Hematopoietic multipotent progenitor cell treated with erythropoietin and hydrocortisone succinate and interleukin-3 and kit ligand, for 8 days (in vitro differentiated cells): ENCODE measurements around the gene FBXO3.
"Not testable (repeated sequence)": the region's sequence is repeated elsewhere in the genome, so short reads cannot be mapped to it uniquely, and the experiment has no call there.

Source experiments
- DNase-seq: peaks from one replicate; pipeline ENCODE4 v3.0.0-alpha.2; 2015

The FBXO3 gene

DNA sequence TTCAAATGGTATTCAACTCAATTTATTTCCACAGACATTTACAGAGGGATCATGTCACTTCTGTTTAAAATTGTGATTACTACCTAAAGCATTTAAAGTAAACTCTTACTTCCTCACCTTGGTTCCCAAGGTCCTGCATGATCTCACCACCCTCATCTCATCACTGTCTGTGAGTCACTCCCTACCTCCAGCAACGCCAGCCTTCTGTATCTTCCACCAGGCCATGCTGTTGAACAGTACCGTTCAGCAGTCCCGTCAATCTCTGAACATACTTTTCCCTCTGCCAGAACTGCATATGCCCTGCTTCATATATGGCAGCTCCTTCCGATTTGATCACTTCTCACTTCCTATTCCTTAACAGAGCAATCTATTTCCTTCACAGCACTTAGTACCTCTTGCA lies 2.0 kb downstream of the FBXO3 start:
- DNase-seq: no peak

DNA sequence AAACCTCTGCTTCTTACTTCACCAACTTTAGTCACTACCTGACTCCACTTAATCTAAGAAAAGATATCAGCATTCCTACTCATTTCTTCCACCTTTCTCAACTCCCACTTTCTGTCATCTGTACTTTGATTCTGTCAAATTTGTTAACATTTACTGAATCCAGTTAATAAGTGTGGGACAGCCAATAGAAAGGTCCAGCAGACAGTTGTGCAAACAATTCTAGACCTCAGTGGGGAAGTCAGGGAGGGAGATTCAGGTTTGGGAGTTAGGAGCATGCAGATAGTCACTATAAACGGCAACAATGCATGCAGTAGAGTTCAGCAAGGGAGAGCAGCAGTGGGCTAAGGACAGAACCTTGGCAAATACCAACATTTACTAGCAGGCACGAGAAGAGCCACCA lies 4.1 kb downstream of the FBXO3 start:
- DNase-seq: no peak

DNA sequence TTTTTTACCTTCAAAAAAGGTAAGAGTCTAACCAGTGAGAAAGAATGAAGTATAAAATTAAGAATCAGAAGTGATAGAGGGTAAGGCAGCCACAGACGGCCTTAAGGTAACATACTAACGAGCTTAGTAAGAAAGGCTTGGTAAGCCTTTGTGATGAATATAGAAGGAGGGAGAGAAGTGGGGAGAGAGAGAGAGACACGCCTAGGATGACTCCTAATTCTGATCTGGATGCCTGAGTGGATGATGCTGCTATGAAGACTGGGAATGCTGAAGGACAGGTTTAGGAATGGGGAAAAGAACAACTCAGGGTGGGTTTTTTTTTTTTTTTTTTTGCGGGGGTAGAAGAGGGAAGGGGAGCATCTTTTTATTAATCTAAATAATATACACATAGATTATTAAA lies 4.8 kb downstream of the FBXO3 start:
- DNase-seq: no peak

DNA sequence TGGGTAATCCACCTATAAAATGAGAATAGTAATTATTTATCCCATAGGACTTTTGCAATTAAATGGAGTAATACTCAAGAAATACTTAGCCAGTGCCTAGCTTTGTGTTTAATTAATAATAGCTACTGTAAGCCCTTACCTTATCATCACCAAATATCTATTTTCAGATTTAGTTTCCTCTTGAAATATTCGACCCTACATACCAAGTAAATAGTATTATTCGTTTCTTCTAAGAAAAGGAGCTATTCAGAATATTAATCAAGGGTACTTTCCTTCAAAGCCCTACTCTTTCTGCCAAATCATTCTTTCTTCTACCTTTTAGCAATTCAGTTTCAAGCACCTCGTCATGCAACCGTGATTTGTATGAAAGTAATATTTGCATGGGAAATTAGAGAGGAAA lies 6.7 kb downstream of the FBXO3 start:
- DNase-seq: no peak

DNA sequence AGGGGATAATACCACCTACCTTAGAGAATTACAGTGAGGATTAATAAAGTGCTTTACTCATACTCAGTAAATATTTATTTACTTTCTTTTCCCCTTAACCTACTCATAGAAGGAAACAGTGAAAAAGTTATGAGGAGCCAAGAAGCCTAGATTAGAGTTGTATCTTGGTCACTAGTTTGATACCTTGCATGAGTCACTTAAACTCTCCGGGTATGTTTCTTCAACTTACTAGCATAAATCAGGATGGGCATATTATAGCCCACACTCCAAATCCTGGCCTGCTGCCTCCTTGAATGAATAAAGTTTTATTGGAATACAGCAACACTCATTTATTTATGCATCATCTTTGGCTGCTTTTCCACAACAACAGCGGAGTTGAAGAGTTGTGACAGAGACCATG lies 8.2 kb downstream of the FBXO3 start:
- no peak for DNase-seq

DNA sequence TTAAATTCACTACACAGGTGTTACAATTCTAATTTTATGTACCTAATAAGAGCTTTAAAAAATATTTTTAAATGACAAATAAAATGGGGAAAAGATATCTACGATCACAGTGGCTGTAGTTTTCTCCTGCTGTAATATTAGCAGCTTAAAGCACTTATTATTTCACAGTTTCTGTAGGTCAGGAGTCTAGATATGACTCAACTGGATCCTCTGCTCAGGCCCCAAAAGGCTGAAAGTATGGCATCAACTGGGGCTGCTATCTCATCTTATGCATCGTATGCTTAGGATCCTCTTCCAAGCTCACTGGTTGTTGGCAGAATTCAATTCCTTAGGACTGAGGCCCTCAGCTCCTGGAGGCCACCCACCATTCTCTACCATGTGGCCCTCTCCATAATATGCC lies 12.8 kb downstream of the FBXO3 start:
- DNase-seq: no peak

DNA sequence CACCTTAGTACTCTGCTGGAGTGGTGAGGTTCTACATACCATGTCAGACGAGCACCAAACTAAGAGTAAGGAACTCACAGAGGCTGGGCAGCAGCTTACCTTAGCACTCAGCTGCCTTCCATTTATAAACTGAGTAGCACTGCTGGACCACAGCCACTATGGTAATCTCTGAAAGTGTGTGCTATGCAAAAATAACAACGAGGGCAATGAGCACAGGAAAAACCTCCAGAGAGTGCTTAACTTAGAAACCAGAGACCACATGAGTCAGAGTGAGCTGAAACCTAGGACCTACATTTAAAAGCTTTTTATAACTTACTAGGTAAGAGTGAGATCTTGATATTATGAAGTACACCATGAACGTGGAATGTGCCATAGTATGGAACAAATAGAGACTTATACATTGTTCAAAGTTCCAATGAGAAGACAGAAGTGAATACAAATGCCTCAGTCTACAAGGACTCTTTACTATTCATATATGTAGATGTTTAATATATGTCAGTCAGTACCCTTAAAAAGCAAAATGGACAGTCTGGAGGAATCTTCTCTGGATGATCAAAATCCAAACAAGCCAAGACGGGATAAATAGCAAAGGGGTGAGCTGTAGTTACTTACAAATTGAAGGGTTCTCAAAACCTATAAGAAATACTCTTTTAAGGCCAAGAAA lies 20.9 kb downstream of the FBXO3 start:
- no peak for DNase-seq

DNA sequence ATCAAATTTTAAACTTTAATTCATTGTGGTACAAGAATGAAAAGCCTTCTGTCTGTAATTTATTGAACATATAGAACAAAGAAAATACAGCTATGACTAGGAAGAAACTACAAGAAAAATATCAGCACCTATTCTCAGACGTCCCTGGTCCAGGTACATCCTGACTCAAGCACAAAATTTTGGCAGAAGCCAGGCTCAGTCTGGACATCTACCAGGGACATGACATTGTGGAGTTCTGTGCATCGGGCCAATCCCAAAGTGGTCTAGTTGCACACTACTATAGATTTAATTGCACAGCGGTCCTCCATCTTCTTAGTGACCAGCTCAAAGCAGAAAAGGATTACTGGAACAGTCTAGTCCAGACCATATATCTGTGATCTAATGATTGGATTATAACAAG lies 22.4 kb downstream of the FBXO3 start:
- DNase-seq: no peak

DNA sequence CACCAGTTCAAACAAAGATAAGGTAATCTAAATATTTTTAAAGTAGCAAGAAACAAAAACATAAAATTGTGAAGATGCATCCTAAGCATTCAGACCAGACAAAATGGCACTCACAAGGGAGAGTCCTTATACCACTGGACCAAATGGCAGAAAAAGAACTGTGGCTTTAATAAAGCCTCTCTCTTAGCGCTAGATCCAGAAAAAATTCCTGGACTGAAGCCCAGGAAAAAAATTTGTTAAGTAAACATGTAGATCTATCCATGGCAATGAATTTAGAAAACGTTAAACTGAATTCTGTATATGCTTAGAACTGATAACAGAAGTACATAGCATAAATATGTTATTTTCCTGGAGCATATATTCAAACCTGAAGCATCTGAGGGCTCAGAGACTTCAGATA lies 26.3 kb downstream of the FBXO3 start:
- no peak for DNase-seq

DNA sequence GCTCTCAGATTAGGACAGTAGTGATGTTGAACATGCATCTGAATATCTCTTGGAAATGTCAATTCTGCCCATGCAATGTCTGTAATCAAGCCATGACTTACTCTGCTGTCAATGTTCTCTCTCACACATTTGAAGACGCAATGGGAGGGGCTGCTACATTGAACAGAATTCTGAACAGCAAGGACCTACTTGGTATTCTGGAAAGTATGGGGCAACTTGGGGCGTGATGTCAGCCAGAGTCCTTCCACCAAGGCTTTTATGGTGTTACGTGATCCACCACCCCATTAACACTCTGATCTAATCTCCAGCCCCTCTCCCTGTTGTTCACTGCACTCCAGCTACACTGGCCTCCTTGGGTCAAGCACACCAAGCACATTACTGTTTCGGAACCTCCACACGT lies 31.0 kb downstream of the FBXO3 start:
- no peak for DNase-seq

DNA sequence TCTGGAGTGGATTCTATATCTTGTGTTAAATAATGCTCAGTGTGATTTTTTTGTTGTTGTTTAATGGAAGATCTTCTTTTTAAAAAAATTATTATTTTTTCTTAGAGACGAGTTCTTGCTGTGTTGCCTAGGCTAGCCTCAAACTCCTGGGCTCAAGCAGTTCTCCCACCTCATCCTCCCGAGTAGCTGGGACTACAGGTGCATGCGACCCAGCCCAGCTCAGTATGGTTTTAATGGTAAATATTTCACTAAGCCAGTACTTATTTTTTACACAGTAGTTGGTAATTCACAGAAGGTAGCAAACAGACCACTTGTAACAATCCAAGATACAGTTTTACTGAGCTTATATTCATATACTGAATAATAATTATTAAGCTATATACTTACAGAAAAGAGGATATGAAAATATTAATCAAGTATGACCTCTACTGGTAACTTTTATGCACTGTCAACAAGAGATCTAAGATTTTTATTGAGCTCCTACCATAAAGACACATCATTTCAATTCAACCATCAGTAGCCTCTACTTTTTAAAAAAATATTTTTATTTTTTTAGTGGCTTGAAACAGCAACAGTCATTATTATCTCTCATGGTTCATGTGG lies 32.0 kb downstream of the FBXO3 start:
- peak; percentile 57 for DNase-seq

DNA sequence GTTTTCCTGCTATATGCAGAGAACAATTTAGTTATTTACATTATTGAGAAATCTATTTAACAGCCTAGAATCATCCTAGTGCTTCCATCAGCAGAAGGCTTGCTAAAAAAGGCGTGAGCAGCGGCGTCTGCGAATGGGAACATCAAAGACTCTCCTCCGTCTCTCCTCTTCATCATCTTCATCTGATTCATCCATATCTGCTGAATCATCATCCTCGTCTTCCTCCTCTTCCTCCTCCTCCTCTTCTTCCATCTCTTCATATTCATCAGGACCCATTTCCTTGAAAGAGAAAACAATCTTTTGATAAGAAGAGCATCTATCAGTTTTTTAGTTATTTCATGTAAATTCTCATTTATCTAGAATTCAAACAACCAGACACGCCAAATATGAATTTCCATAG lies 32.5 kb downstream of the FBXO3 start:
- DNase-seq: no peak

DNA sequence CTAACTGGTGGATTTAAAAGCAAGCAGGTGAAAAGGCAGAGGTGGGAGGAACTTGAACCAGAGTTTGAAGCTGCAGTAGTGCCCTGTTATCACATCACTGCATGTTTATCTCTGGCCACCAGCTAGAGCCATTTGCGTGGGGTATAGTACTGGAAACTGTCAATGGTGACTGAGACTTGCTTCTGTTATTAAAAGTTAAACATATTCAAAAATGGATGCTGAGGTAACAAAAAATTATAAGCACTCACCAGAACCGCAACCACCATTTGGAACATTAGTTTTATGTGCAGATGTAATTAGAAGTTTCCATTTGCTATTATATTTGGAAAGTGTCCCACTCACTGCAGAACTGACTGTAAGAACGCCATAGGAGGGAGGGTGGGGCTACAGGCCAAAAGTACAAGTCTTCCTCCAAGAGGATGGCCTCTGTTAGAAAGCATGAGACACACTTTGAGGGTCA lies 36.9 kb downstream of the FBXO3 start:
- DNase-seq: peak; percentile 92

DNA sequence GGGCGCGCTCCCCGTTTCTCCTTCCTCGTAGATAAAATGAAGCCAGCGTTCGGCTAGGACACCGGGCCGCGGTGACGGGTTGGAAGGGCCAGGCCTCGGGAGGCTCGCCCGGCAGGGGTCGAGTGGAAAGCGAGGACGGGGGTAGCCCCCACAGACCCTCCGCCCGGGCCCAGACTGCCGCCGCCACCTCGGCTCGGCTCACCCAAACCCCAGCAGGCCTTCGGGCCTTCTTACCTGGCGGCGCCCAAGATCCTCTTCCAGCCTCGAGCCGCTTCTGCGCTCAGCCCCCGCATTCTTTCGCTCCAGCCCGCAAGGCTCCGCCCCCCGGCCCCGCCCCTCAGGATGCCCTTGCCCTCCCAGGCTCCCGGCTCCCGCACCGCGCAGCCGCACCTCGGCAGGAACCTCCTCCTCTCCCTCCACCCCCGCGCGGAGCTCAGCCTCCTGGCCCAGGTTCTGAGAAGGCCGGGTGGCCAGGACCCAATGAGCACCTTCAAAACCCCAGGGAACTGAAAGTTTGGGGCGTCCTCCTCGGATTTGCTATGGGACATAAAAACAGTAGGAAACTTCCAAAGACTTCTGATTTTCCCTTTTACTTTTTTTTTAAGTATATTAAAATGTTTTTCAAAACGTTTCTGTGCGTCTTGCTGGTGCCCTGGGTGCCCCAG lies 38.0 kb downstream of the FBXO3 start, which contains the start of gene CD59:
Gene CD59 (minus strand): TSS at position 276 of the 665 bp plus-strand sequence. CDS start 13,978 bp downstream, outside the sequence.
- DNase-seq: peak; percentile 94

DNA sequence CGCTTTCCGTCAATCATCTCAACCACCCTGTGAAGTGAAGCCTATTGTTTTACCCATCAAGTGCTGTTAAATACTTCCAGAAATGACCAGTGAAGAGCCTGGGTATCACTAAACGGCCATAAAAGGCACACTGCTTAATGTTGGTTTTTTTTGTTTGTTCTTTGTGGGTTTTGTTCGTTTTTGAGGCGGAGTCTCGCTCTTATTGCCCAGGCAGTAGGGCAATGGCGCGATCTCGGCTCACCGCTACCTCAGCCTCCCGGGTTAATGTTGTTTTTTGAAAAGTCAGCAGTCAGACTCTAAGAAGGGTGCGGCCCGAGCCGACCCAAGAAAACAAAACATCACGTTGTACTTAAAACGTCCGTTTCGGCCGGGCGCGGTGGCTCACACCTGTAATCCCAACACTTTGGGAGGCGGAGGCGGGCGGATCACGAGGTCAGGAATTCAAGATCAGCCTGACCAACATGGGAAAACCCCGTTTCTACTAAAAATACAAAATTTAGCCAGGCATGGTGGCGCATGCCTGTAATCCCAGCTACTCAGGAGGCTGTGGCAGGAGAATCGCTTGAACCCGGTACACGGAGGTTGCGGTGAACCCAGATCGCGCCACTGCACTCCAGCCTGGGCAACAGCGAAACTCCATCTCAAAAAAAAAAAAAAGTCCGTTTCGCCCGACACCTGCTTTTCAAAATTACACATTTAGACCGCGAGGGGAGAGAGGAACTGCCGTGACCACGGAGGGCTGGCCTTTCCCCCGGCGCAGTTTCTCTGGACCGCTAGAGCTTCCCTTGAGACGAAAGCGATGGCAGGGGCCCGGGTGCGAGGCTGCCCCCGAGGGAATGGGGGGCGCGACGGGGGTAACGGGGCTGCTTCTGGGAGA lies 38.8 kb downstream of the FBXO3 start:
- DNase-seq: peak; percentile 49

DNA sequence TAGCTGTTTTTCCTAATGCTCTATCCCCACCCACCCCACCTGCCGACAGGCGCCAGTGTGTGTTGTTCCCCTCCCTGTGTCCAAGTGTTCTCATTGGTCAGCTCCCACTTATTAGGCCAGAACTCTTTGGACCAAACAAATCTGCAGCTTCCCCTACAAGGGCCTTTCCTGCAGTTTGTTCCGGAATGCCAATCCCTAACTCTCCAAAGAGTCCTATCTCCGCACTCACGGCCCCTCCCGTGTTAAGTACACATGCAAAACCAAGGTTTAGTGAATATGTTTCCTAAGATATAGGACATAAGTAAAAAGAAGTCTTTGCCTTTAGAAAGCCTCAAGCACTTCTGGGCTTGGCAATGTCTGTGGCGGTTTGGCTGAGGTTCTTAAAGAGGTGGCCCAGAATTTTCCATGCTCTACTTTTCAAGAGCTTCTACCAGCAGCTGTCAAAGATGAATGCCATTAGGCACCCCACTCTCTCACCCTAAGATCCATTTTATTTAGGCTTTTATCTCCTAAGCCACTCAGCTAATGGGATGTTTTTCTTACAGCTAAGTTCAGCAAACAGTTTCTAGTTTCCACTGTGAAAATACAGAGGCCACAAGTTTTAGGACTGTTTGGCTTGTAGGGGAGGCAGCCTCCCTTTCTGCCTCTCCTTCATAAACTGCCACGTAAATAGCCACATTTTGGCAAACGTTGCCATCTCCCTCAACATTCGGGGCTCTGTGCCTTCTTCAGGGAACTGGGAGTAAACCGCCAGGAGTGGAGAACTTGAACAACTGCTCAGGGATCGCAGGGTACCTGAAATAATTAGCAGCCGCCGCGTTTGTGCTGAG lies 39.7 kb downstream of the FBXO3 start:
- peak; percentile 25 for DNase-seq

DNA sequence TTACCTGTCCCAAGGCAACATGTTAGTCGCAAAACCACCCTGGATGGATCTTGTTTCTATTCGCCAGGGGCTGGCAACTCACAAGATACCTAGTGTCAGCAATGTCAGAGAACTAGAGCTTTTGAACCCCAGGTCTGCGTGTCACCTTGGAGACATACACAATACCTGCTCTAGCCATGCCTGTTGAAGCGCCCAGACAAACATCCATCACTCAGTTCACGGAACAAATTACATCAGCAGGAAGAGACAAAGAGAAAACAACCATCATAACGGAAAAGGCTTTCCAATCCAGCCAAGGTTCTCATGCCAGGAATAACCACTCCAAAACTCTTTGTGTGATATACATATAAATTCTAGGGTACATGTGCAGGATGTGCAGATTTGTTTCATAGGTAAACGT lies 40.3 kb downstream of the FBXO3 start:
- DNase-seq: no peak

DNA sequence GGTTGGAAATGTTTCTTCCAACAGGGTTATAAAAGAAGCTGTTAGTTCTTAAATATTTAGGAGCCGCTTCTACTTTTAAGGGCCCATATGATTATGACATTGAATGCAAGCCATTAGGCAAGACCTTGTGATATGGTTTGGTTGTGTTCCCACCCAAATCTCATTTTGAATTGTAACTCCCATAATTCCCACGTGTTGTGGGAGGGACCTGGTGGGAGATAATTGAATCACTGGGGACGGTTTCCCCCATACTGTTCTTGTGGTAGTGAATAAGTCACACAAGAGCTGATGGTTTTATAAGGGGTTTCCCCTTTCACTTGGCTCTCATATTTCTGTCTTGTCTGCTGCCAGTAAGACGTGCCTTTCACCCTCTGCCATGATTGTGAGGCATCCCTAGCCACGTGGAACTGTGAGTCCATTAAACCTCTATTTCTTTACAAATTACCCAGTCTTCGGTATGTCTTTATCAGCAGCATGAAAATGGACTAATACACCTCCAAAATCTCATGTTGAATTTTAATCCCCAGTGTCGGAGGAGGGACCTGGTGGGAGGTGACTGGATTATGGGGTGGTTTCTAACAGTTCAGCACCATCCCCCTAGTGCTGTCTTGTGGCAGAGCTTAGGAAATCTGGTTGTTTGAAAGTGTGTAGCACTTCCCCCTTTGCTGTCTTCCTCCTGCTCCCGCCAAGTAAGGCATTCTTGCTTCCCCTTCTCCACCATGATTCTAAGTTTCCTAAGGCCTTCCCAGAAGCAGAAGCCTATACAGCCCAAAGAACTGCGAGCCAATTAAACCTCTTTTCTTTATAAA lies 42.4 kb downstream of the FBXO3 start:
- DNase-seq: peak; percentile 17

DNA sequence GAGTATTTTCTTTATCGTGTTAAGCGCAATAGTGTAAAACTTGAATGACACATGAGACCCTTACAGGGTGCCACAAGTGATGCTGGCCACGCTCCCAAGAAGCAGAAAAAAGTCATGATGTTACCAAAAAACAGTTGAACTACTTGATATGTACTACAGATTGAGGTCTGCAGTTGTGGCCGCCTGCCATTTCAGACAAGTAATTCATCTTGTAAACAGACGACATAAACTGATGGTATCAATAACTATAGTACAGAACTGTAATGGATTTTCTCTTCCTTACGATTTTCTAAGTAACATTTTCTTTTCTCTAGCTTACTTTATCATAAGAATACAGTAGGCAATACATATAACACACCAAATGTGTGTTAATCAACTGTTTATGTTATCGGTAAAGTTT lies 43.6 kb downstream of the FBXO3 start:
- DNase-seq: peak; percentile 27

DNA sequence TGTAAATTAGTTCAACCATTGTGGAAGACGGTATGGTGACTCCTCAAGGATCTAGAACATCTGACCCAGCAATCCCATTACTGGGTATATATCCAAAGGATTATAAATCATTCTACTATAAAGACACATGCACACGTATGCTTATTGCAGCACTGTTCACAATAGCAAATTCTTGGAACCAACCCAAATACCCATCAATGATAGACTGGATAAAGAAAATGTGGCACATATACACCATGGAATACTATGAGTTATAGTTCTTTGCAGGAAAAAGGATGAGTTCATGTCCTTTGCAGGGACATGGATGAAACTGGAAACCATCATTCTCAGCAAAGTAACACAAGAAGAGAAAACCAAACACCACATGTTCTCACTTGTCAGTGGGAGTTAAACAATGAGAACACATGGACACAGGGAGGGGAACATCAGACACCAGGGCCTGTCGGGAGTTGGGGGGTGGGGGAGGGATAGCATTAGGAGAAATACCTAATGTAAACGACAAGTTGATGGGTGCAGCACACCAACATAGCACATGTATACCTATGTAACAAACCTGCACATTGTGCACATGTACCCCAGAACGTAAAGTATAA lies 45.2 kb downstream of the FBXO3 start:
- not testable (repeated sequence) for DNase-seq

DNA sequence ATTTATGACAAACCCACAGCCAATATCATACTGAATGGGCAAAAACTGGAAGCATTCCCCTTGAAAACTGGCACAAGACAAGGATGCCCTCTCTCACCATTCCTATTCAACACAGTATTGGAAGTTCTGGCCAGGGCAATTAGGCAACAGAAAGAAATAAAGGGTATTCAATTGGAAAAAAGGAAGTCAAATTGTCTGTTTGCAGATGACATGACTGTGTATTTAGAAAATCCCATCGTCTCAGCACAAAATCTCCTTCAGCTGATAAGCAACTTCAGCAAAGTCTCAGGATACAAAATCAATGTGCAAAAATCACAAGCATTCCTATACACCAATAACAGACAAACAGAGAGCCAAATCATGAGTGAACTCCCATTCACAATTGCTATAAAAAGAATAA lies 46.8 kb downstream of the FBXO3 start:
- DNase-seq: not testable (repeated sequence)
